Testis (tissue), 2 donors: ENCODE data around the gene IL2RG.

Experiments
- CTCF ChIP-seq, 3 experiments: fragments of 450-650 bp in 2 of 3; fragments of 200-600 bp in 1 of 3; sonication (generic) in 1 of 3; IDR thresholded peaks; one replicate each; pipeline ENCODE4 v1.5.1; 2016 to 2019; ENCODE audit warnings: antibody characterized with exemption in 3 of 3, mild to moderate bottlenecking in 2 of 3, moderate library complexity in 1 of 3
- POLR2A ChIP-seq: fragments of 450-650 bp; IDR thresholded peaks from one replicate; pipeline ENCODE4 v1.6.1; 2017; ENCODE audit warnings: antibody characterized with exemption, mild to moderate bottlenecking, moderate library complexity

- TF ChIP-seq CTCF (IDR thresholded peaks at IDR 0.05) (no peak), POLR2A (no peak)
Measured at GRCh38 chrX:71105628-71106027, 5.7 kb downstream of the IL2RG start.
